DND-41 (cell line): ENCODE measurements around the gene PCK1.

ENCODE experiments used
- ATAC-seq: fragments of 200-7000 bp; cut with Tn5 transposase; 3 replicates; pipeline ENCODE4 v1.9.1; 2021; ENCODE audit warnings: low read depth; ENCODE audit not compliant: insufficient read depth
- DNase-seq: peaks from one replicate; pipeline ENCODE4 v3.0.0-alpha.2; 2020
- H2AFZ ChIP-seq: 2 replicates; pipeline ENCODE4 v1.6.0; 2012; ENCODE audit warnings: low read depth, low read length
- H3K27ac ChIP-seq: 2 replicates; pipeline ENCODE4 v1.5.1; 2012; ENCODE audit warnings: low read length, inconsistent platforms
- H3K27me3 ChIP-seq: fragments of 200-600 bp; sonication (generic); 2 replicates; pipeline ENCODE4 v1.6.0; 2012; ENCODE audit warnings: low read length, mild to moderate bottlenecking, inconsistent platforms; ENCODE audit not compliant: insufficient read depth, poor library complexity
- H3K36me3 ChIP-seq: 2 replicates; pipeline ENCODE4 v1.5.1; 2012; ENCODE audit warnings: low read length, inconsistent platforms; ENCODE audit not compliant: insufficient read depth
- H3K4me1 ChIP-seq: 2 replicates; pipeline ENCODE4 v1.5.1; 2012; ENCODE audit warnings: mild to moderate bottlenecking, low read length; ENCODE audit not compliant: insufficient read depth
- H3K4me2 ChIP-seq: 2 replicates; pipeline ENCODE4 v1.6.0; 2012; ENCODE audit warnings: mild to moderate bottlenecking, moderate library complexity, low read length, inconsistent platforms; ENCODE audit not compliant: insufficient read depth
- H3K4me3 ChIP-seq, 2 experiments: fragments of 200-600 bp in 1 of 2; shearing (Covaris generic) in 1 of 2; 2 replicates each; pipeline ENCODE4 v1.5.1; 2012 to 2016; ENCODE audit warnings: inconsistent platforms in 2 of 2, low read length in 2 of 2, mild to moderate bottlenecking in 2 of 2, low read depth in 1 of 2, moderate library complexity in 1 of 2
- H3K79me2 ChIP-seq: 2 replicates; pipeline ENCODE4 v1.6.0; 2012; ENCODE audit warnings: low read length, inconsistent platforms; ENCODE audit not compliant: insufficient read depth
- H3K9ac ChIP-seq: 2 replicates; pipeline ENCODE4 v1.6.0; 2012; ENCODE audit warnings: low read depth, mild to moderate bottlenecking, inconsistent platforms, low read length, moderate library complexity
- H3K9me3 ChIP-seq: 2 replicates; pipeline ENCODE4 v1.5.1; 2012; ENCODE audit warnings: low read length, moderate library complexity, mild to moderate bottlenecking, inconsistent platforms; ENCODE audit not compliant: insufficient read depth, severe bottlenecking
- H4K20me1 ChIP-seq: 2 replicates; pipeline ENCODE4 v1.6.0; 2012; ENCODE audit warnings: low read length; ENCODE audit not compliant: insufficient read depth
- EZH2 ChIP-seq: IDR thresholded peaks from 3 replicates; pipeline ENCODE4 v1.6.1; 2012; ENCODE audit warnings: borderline replicate concordance, low read depth, mild to moderate bottlenecking, moderate library complexity, low read length, inconsistent platforms; ENCODE audit not compliant: severe bottlenecking
- TF ChIP-seq, protein P1 (sequence below): IDR thresholded peaks from 2 replicates; pipeline ENCODE4 v1.5.1; 2012; ENCODE audit warnings: borderline replicate concordance, low read length, moderate library complexity, mild to moderate bottlenecking; ENCODE audit not compliant: poor library complexity, severe bottlenecking; ENCODE audit errors: extremely low read depth

PCK1 gene

DNA sequence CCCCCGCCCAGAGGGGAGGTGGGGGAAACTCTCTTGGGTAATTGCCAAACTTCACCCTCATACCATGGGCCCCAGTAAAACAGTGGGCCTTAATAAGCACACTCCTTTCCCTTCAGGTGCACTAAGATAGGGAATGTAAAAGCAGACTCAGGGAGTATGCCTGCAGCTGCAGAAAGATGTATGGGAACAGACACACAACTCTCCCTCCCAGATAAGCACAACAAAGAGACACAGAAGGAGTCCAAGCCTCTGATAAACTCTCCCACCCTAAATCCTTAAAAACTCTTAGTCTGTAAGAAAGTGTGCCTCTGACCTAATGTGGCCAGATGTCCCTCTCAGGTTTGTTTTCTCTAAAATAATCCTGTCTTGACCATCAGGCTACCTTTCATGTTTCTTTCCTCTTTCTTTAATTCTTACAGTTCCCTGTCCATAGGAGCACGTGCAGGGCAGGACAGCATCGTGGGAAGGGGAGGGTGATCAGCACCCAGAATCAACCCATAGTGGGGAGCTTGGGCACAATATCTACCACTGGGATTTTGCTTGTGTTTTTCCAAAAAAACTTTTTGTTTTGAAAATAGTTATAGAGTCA is 24.7 kb upstream of the PCK1 start:
- Histone ChIP-seq H4K20me1 (no peaks in the 10 kb centered on the region), H3K4me3 (no peak overlapping the region), H3K36me3 (no peaks in the 10 kb centered on the region), H3K79me2 (no peaks in the 10 kb centered on the region), H3K4me2 (no peak overlapping the region), H3K27ac (no peak overlapping the region), H2AFZ (no peak overlapping the region), H3K4me1 (no peaks in the 10 kb centered on the region), H3K9ac (no peak overlapping the region), H3K27me3 (peaks cover 38% of the 10 kb centered on the region), H3K9me3 (no peaks in the 10 kb centered on the region)
- no peak for TF ChIP-seq EZH2
- TF ChIP-seq, protein P1, sequence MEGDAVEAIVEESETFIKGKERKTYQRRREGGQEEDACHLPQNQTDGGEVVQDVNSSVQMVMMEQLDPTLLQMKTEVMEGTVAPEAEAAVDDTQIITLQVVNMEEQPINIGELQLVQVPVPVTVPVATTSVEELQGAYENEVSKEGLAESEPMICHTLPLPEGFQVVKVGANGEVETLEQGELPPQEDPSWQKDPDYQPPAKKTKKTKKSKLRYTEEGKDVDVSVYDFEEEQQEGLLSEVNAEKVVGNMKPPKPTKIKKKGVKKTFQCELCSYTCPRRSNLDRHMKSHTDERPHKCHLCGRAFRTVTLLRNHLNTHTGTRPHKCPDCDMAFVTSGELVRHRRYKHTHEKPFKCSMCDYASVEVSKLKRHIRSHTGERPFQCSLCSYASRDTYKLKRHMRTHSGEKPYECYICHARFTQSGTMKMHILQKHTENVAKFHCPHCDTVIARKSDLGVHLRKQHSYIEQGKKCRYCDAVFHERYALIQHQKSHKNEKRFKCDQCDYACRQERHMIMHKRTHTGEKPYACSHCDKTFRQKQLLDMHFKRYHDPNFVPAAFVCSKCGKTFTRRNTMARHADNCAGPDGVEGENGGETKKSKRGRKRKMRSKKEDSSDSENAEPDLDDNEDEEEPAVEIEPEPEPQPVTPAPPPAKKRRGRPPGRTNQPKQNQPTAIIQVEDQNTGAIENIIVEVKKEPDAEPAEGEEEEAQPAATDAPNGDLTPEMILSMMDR = no peak
- no peak for ATAC-seq
- DNase-seq = no peak

DNA sequence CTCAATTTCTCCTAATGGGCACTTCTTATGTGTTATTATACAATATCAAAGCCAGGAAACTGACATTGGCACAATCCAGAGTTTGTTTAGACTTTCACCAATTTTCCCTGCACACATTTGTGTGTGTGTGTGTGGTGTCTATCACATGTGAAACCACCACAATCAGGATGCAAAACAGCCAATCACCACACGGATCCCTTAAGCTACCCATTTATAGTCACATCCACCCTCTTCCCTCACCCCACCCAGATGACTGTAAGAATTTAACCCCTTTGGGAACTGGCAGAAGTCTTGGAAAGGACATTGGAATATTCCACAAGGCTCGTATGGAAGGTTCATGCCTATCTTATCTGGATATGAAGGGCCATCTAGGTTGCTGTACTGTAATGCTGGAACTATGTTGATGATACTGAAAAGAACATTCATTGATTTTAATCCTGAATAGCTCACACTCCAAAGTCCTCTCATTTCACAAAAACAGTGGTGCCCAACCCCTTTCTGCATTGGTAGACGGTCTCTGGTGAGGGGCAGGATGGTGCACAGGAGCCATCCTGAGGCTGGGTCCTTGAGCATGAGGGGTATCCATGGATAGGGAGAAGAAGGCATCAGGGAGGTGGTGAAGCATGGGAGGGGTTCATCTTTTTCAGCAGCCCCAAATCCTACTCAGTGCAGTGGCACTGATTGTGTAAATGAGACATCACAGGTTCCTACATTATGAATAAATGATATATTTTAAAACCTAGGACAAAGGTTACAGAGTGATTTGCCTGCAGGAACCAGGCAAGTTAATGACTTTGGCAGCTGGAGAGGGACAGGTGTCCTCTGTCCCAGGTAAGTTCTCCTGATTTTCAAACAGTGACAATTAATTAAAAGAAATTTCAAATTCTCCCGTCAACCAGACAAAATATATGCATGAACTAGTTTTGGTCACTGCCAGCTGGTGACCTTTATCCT is 23.9 kb upstream of the PCK1 start:
- H3K4me3 ChIP-seq = no peak overlapping the region
- DNase-seq = no peak

DNA sequence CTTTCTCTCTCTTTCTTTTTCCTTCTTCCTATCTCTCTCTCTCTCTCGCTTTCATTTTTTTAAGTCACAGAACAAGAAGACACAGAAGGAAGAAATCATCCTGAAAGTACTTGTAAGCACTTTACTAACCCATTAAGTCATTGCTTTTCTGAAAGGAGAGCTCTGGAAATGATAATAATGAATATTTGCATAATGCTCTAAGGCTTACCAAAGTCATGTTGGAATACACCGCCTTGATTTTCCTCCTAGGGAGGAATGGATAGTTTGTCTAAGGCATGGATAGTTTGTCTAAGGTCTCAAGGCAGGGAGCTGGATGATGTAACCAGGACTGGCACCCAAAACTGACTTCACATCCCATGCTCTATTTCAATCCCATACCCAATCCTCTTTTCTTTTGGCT is 23.1 kb upstream of the PCK1 start:
- Histone ChIP-seq H3K79me2 (no peaks in the 10 kb centered on the region), H3K9me3 (no peaks in the 10 kb centered on the region), H3K36me3 (no peaks in the 10 kb centered on the region), H4K20me1 (no peaks in the 10 kb centered on the region), H3K9ac (no peak overlapping the region), H3K27ac (no peak overlapping the region), H3K27me3 (peaks cover 33% of the 10 kb centered on the region), H3K4me2 (no peak overlapping the region), H3K4me3 (no peak overlapping the region), H3K4me1 (no peaks in the 10 kb centered on the region), H2AFZ (no peak overlapping the region)
- no peak for TF ChIP-seq EZH2
- TF ChIP-seq, protein P1 = no peak
- ATAC-seq (no peak), DNase-seq (no peak)

More for the DNA sequence above, 23.9 kb upstream of the PCK1 start:
- no peak for ATAC-seq
- H3K79me2 ChIP-seq = no peaks in the 10 kb centered on the region
- no peaks in the 10 kb centered on the region for H3K4me1 ChIP-seq
- TF ChIP-seq EZH2 = no peak
- TF ChIP-seq, protein P1 = no peak
- H2AFZ ChIP-seq = no peak overlapping the region
- no peak overlapping the region for H3K9ac ChIP-seq
- H3K27ac ChIP-seq = no peak overlapping the region
- no peaks in the 10 kb centered on the region for H3K9me3 ChIP-seq
- H3K36me3 ChIP-seq = no peaks in the 10 kb centered on the region
- peaks cover 34% of the 10 kb centered on the region for H3K27me3 ChIP-seq
- H3K4me2 ChIP-seq = no peak overlapping the region
- no peaks in the 10 kb centered on the region for H4K20me1 ChIP-seq
